B cell (primary cell): ENCODE data around the gene NAV2. TPM values are rescaled to one million over a fixed set of nuclear protein-coding genes. Genes with fewer than 3 reads are reported as not detected.

ENCODE experiments used
- ATAC-seq: fragments of 200-7000 bp; cut with Tn5 transposase; one replicate; pipeline ENCODE4 v1.10.0; 2021; ENCODE audit warnings: low read depth, mild to moderate bottlenecking, moderate number of reproducible peaks, moderate library complexity
- CTCF ChIA-PET: fragments of 350-600 bp; sonication (Branson Sonifier 250); formaldehyde crosslinking; loops from one replicate; lab custom pipeline; 2021; ENCODE audit warnings: antibody characterized with exemption, inconsistent platforms; lab: Charles Lee
- POLR2A ChIA-PET: fragments of 350-600 bp; sonication (Branson Sonifier 250); formaldehyde crosslinking; loops from one replicate; lab custom pipeline; 2021; ENCODE audit warnings: antibody characterized with exemption; lab: Charles Lee
- DNase-seq: peaks from one replicate; pipeline ENCODE4 v3.0.0; 2013
- H2AFZ ChIP-seq: 2 replicates; pipeline ENCODE4 v1.6.1; 2012; ENCODE audit warnings: mild to moderate bottlenecking, low read depth, low read length; ENCODE audit not compliant: insufficient read depth, poor library complexity, severe bottlenecking
- H3K27ac ChIP-seq, 2 donors: 1 replicate in 1 of 2; 2 replicates in 1 of 2; pipeline ENCODE4 v1.5.1; 2012 to 2013; ENCODE audit warnings: low read length in 2 of 2, mild to moderate bottlenecking in 2 of 2, moderate library complexity in 1 of 2
- H3K27me3 ChIP-seq, 4 experiments: fragments of 200-600 bp in 1 of 4; sonication (generic) in 1 of 4; replicated peaks in 1 of 4; 1 replicate in 2 of 4; 2 replicates in 2 of 4; pipeline versions ENCODE4 v1.6.1 to v1.7.0; 2013 to 2016; ENCODE audit warnings: low read length in 3 of 4, mild to moderate bottlenecking in 2 of 4, mixed read lengths in 1 of 4, moderate library complexity in 1 of 4; ENCODE audit not compliant: insufficient read depth in 4 of 4, control insufficient read depth in 3 of 4; ENCODE audit errors: control extremely low read depth in 1 of 4
- H3K36me3 ChIP-seq, 2 experiments: replicated peaks in 1 of 2; 1 replicate in 1 of 2; 2 replicates in 1 of 2; pipeline versions ENCODE4 v1.6.1 to v1.7.1; 2013; ENCODE audit warnings: low read length in 1 of 2; ENCODE audit not compliant: insufficient read depth in 2 of 2, control insufficient read depth in 1 of 2; ENCODE audit errors: control extremely low read depth in 1 of 2, extremely low read depth in 1 of 2
- H3K4me1 ChIP-seq, 2 donors: fragments of 200-600 bp in 1 of 2; sonication (generic) in 1 of 2; 1 replicate in 1 of 2; 2 replicates in 1 of 2; pipeline versions ENCODE4 v1.5.1 to v1.6.1; 2013 to 2017; ENCODE audit warnings: low read length in 2 of 2; ENCODE audit not compliant: control insufficient read depth in 2 of 2, insufficient read depth in 2 of 2
- H3K4me2 ChIP-seq: replicated peaks from 2 replicates; pipeline ENCODE3; 2012; ENCODE audit warnings: mild to moderate bottlenecking, low read depth, low read length; ENCODE audit not compliant: poor library complexity, severe bottlenecking
- H3K4me3 ChIP-seq, 5 experiments: fragments of 200-600 bp in 1 of 5; sonication (generic) in 1 of 5; 1 replicate in 3 of 5; 2 replicates in 2 of 5; pipeline versions ENCODE4 v1.5.1 to v1.7.0; 2011 to 2016; ENCODE audit warnings: low read length in 4 of 5, mild to moderate bottlenecking in 4 of 5, low read depth in 2 of 5, control low read depth in 1 of 5, moderate library complexity in 1 of 5; ENCODE audit not compliant: insufficient read depth in 1 of 5; ENCODE audit errors: control extremely low read depth in 1 of 5, extremely low read depth in 1 of 5
- H3K79me2 ChIP-seq: fragments of 200-600 bp; sonication (generic); one replicate; pipeline ENCODE4 v1.6.0; 2016; ENCODE audit warnings: low read length; ENCODE audit not compliant: control insufficient read depth, insufficient read depth
- H3K9ac ChIP-seq: fragments of 200-600 bp; sonication (generic); 2 replicates; pipeline ENCODE4 v1.6.1; 2017; ENCODE audit warnings: mild to moderate bottlenecking, low read length, moderate library complexity
- H3K9me3 ChIP-seq, 3 donors: one replicate each; pipeline versions ENCODE4 v1.6.1 to v1.7.1; 2013; ENCODE audit warnings: low read length in 2 of 3; ENCODE audit not compliant: control insufficient read depth in 2 of 3, insufficient read depth in 1 of 3; ENCODE audit errors: control extremely low read depth in 1 of 3
- H4K20me1 ChIP-seq: 2 replicates; pipeline ENCODE4 v1.6.0; 2012; ENCODE audit warnings: mild to moderate bottlenecking, low read length; ENCODE audit not compliant: insufficient read depth, control insufficient read depth, poor library complexity, severe bottlenecking
- H3K27ac Mint-ChIP-seq: one replicate; pipeline ENCODE4 v1.8.0; 2021; ENCODE audit warnings: mixed read lengths
- H3K27me3 Mint-ChIP-seq: one replicate; pipeline ENCODE4 v1.8.0; 2021; ENCODE audit warnings: mixed read lengths
- H3K4me1 Mint-ChIP-seq: one replicate; pipeline ENCODE4 v1.8.0; 2021; ENCODE audit warnings: mixed read lengths
- H3K4me3 Mint-ChIP-seq: one replicate; pipeline ENCODE4 v1.8.0; 2021; ENCODE audit warnings: mixed read lengths
- H3K9me3 Mint-ChIP-seq: one replicate; pipeline ENCODE4 v1.8.0; 2022; ENCODE audit warnings: mixed read lengths; ENCODE audit not compliant: insufficient read depth
- EZH2 ChIP-seq: IDR thresholded peaks from 2 replicates; pipeline ENCODE4 v1.6.1; 2012; ENCODE audit warnings: borderline replicate concordance, low read depth, mild to moderate bottlenecking, moderate library complexity, low read length; ENCODE audit not compliant: insufficient read depth, poor library complexity, severe bottlenecking
- WGBS: methylation state at CpG from one replicate; pipeline ENCODE4 v1.1.5; 2013; ENCODE audit warnings: missing lambda C conversion rate; ENCODE audit not compliant: insufficient coverage; 5-methylcytosine and 5-hydroxymethylcytosine counted together
- intact Hi-C: fragments of 100-400 bp; cut with micrococcal nuclease; formaldehyde crosslinking; loops from one replicate; pipeline ENCODE4 v1.10.0; 2022
- polyA plus RNA-seq: library from polyadenylated mRNA; depleted of rRNA; stranded (reverse); fragments of >200 nt; gene quantifications from 2 replicates; pipeline ENCODE4 v1.2.3, GENCODE V29; 2012
- total RNA-seq, 2 donors: library from RNA; stranded (reverse); fragments of 120-200 nt in 1 of 2; gene quantifications; 1 replicate in 1 of 2; 2 replicates in 1 of 2; pipeline versions ENCODE4 v1.2.3 to v1.2.4, GENCODE V29; 2013 to 2022
- TF ChIP-seq, protein P1 (sequence below): fragments of 200-600 bp; IDR thresholded peaks from one replicate; pipeline ENCODE4 v1.8.0; 2022; ENCODE audit warnings: antibody characterized with exemption, mild to moderate bottlenecking

NAV2 gene
- total and polyA plus RNA-seq, 2 donors (not counting 1 experiment from before 2014, with no cell fraction given), result 0.82 to 22.2 TPM

DNA sequence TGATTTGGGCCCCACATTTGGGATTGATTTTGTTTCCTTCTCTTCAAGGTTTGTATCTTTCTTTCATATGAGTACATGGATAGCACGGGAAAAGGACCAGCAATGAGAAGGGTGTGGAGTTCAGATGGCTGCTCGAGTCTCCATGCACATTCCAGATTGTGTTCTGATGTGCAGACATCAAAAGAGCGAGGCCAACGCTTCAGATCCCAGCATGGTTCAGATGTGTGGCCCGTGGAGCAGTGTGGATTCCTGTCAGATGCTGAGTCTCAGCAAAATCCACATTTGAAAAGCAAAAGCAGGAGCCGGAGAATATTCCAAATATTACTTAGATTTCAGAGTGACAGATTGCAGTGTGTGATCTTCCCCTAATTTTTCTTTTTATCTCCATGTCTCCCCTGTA is 228.2 kb downstream of the NAV2 start:
- Histone ChIP-seq H3K4me1 (no peaks in the 10 kb centered on the region), H3K9me3 (no peaks in the 10 kb centered on the region), H3K79me2 (no peaks in the 10 kb centered on the region), H3K4me2 (no peak overlapping the region), H3K27ac (no peak overlapping the region), H3K36me3 (no peaks in the 10 kb centered on the region), H3K4me3 (no peak overlapping the region), H4K20me1 (no peaks in the 10 kb centered on the region), H3K9ac (no peak overlapping the region), H2AFZ (no peak overlapping the region), H3K27me3 (peaks cover 0 to under 1% (median 0%) of the 10 kb centered on the region in 4 experiments)
- no peak for ATAC-seq
- intact Hi-C loops, result no loop called here
- no peaks in the 10 kb centered on the region for H3K9me3 Mint-ChIP-seq
- no peak overlapping the region for H3K27ac Mint-ChIP-seq
- ChIA-PET POLR2A (no interaction called here), CTCF (interaction anchor here (0.6 to 2.0 kb wide), 3 partner anchors 11 to 668 kb away, joined by 4 to 5 read pairs (median 4); no protein-coding TSS in a partner anchor)
- H3K27me3 Mint-ChIP-seq, result peaks cover 47% of the 10 kb centered on the region
- no peak for DNase-seq
- TF ChIP-seq, protein P1, sequence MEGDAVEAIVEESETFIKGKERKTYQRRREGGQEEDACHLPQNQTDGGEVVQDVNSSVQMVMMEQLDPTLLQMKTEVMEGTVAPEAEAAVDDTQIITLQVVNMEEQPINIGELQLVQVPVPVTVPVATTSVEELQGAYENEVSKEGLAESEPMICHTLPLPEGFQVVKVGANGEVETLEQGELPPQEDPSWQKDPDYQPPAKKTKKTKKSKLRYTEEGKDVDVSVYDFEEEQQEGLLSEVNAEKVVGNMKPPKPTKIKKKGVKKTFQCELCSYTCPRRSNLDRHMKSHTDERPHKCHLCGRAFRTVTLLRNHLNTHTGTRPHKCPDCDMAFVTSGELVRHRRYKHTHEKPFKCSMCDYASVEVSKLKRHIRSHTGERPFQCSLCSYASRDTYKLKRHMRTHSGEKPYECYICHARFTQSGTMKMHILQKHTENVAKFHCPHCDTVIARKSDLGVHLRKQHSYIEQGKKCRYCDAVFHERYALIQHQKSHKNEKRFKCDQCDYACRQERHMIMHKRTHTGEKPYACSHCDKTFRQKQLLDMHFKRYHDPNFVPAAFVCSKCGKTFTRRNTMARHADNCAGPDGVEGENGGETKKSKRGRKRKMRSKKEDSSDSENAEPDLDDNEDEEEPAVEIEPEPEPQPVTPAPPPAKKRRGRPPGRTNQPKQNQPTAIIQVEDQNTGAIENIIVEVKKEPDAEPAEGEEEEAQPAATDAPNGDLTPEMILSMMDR, result no peak
- no peak for TF ChIP-seq EZH2
- H3K4me3 Mint-ChIP-seq, result no peak overlapping the region
- peaks cover 11% of the 10 kb centered on the region for H3K4me1 Mint-ChIP-seq
- WGBS, result 94% methylated on average over 5 of the region's 6 CpGs

DNA sequence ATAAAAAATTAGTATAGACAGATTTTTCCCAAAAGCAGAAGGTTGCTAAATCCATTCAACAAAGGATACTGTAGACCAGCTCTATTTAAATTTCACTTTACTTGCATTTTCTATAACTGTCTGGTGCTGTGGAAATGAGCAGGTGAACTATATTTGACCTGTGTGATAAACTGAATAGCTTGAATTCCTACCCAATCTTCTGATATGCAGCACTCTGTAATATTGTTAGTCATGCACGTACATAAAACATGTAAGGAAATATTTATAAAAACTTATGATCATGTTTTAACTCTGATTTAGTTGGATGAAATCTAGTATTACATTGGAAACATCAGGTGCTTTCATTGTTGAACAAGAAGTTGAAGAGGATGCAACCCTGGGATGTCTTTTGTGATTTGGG is 234.0 kb downstream of the NAV2 start:
- no peak for ATAC-seq
- H3K4me3 Mint-ChIP-seq, result no peak overlapping the region
- DNase-seq, result no peak
- POLR2A ChIA-PET, result no interaction called here
- TF ChIP-seq, protein P1, result no peak
- TF ChIP-seq EZH2, result no peak
- intact Hi-C loops, result no loop called here
- peaks cover 4% of the 10 kb centered on the region for H3K4me1 Mint-ChIP-seq
- H3K4me3 ChIP-seq, result no peak overlapping the region
- no CpG with 5 or more reads among the region's 1 CpG for WGBS
- H3K4me1 ChIP-seq, result peaks cover under 1% of the 10 kb centered on the region in 2 donors
- no peak overlapping the region for H3K27ac ChIP-seq
- no peak overlapping the region for H2AFZ ChIP-seq
- H3K27ac Mint-ChIP-seq, result no peak overlapping the region
- H3K9ac ChIP-seq, result no peak overlapping the region
- H4K20me1 ChIP-seq, result no peaks in the 10 kb centered on the region
- no peaks in the 10 kb centered on the region for H3K79me2 ChIP-seq
- no peaks in the 10 kb centered on the region for H3K9me3 Mint-ChIP-seq
- H3K36me3 ChIP-seq, result no peaks in the 10 kb centered on the region
- H3K27me3 Mint-ChIP-seq, result peaks cover 40% of the 10 kb centered on the region
- CTCF ChIA-PET, result interaction anchor here (1.9 kb wide), 1 partner anchor 186 kb away, joined by 4 read pairs; no protein-coding TSS in a partner anchor
- no peak overlapping the region for H3K4me2 ChIP-seq
- H3K9me3 ChIP-seq, result no peaks in the 10 kb centered on the region
- peaks cover 0 to 6% (median 1%) of the 10 kb centered on the region in 4 experiments for H3K27me3 ChIP-seq
